ENCODE results near the gene STRAP. TPM values are rescaled to one million over a fixed set of nuclear protein-coding genes. Genes with fewer than 3 reads are reported as not detected.

STRAP gene
- total and polyA plus RNA-seq, 2 of the 8 experiments (the other 6 are each of a cell fraction or from before 2014, with no cell fraction given), result 107 to 251 TPM

- Histone ChIP-seq H3K79me2 (ENCODE audit: control insufficient read depth in 1 of 2, insufficient read depth in 2 of 2, low read length in 2 of 2) (no peaks in the 10 kb centered on the region), H4K8ac (ENCODE audit: extremely low read depth, insufficient read depth, low read length) (no peak overlapping the region), H2AFZ (ENCODE audit: low read length) (no peak overlapping the region), H2BK5ac (ENCODE audit: low read depth, low read length) (no peak overlapping the region), H3K23ac (ENCODE audit: insufficient read length) (no peak overlapping the region), H3K27ac (ENCODE audit: low read depth, low read length) (no peak overlapping the region), H3K27me3 (replicated peaks in 1 of 4; ENCODE audit: control insufficient read depth in 3 of 4, extremely low read depth in 1 of 4, insufficient read depth in 3 of 4, low read length in 3 of 4) (no peaks in the 10 kb centered on the region), H3K9ac (replicated peaks in 1 of 4; ENCODE audit: extremely low read depth in 1 of 4, low read depth in 3 of 4, low read length in 3 of 4) (no peak overlapping the region), H4K5ac (ENCODE audit: insufficient read length, low read depth, low read length) (no peak overlapping the region), H3K9me3 (ENCODE audit: insufficient read depth in 2 of 2, low read depth in 1 of 2, low read length in 1 of 2) (no peaks in the 10 kb centered on the region), H4K20me1 (replicated peaks in 1 of 2; ENCODE audit: control insufficient read depth in 1 of 2, insufficient read depth in 2 of 2, low read length in 2 of 2) (no peaks in the 10 kb centered on the region), H3K4me3 (ENCODE audit: extremely low read depth in 1 of 4, insufficient read depth in 2 of 4, low read depth in 3 of 4, low read length in 4 of 4) (no peak overlapping the region), H3K4me2 (ENCODE audit: insufficient read depth in 1 of 2, low read depth in 2 of 2, low read length in 2 of 2) (no peak overlapping the region), H2AK5ac (ENCODE audit: low read depth, low read length) (no peak overlapping the region), H2BK20ac (ENCODE audit: low read length) (no peak overlapping the region), H3K4ac (replicated peaks; ENCODE audit: insufficient read length, low read depth, low read length) (no peak overlapping the region), H3K56ac (replicated peaks; ENCODE audit: insufficient read length, low read depth, low read length) (no peak overlapping the region), H3K18ac (ENCODE audit: extremely low read depth, low read length) (no peak overlapping the region), H3K36me3 (ENCODE audit: control insufficient read depth in 2 of 4, insufficient read depth in 4 of 4, low read length in 3 of 4) (no peaks in the 10 kb centered on the region), H3K23me2 (ENCODE audit: low read depth, low read length) (no peaks in the 10 kb centered on the region), H3K79me1 (ENCODE audit: low read depth, low read length) (no peaks in the 10 kb centered on the region), H3K14ac (ENCODE audit: insufficient read length) (no peak overlapping the region), H3K4me1 (replicated peaks in 1 of 4; ENCODE audit: control insufficient read depth in 3 of 4, insufficient read depth in 4 of 4, low read length in 3 of 4) (no peaks in the 10 kb centered on the region), H2BK15ac (ENCODE audit: low read length) (no peak overlapping the region), H2BK120ac (replicated peaks; ENCODE audit: low read depth, low read length) (no peak overlapping the region), H4K91ac (replicated peaks; ENCODE audit: insufficient read length, low read length) (no peak overlapping the region), H2BK12ac (ENCODE audit: low read depth, low read length) (no peak overlapping the region)
- DNase-seq (ENCODE audit: low read depth in 1 of 2, low spot score in 2 of 2) (no peak), FAIRE-seq (no peak)
- CTCF ChIA-PET (ENCODE audit: partially characterized antibody), result interaction anchor here (1.3 kb wide), 1 partner anchor 319 kb away, joined by 5 read pairs; no protein-coding TSS in a partner anchor
- 86% methylated on average over 3 of the region's 3 CpGs; no CpG with 5 or more reads in 1 of the 2 experiments for WGBS, 2 experiments (ENCODE audit: extremely low coverage in 1 of 2, insufficient coverage in 1 of 2, insufficient read length in 1 of 2, insufficient replicate concordance in 2 of 2, low coverage in 1 of 2, low lambda C conversion rate in 2 of 2, missing lambda C conversion rate in 1 of 2)
- POLR2A ChIA-PET (ENCODE audit: partially characterized antibody), result no interaction called here
- TF ChIP-seq CHD1 (IDR thresholded peaks at IDR 0.05; ENCODE audit: low read depth, low read length) (no peak), RBBP5 (IDR thresholded peaks at IDR 0.05; ENCODE audit: borderline replicate concordance, low read depth, low read length) (no peak), ATF3 (IDR thresholded peaks at IDR 0.05; ENCODE audit: insufficient read depth, low read depth, low read length) (no peak), PHF8 (conservative IDR thresholded peaks at IDR 0.05; ENCODE audit: low read depth, low read length) (no peak), KDM5A (IDR thresholded peaks at IDR 0.05; ENCODE audit: low read length) (no peak), JUND (IDR thresholded peaks at IDR 0.05; ENCODE audit: low read length) (no peak), RNF2 (IDR thresholded peaks at IDR 0.05; ENCODE audit: borderline replicate concordance, low read depth, low read length, missing control alignments, poor library complexity, severe bottlenecking) (no peak), CREB1 (IDR thresholded peaks at IDR 0.05) (no peak), USF2 (IDR thresholded peaks at IDR 0.05; ENCODE audit: low read length) (no peak), CTBP2 (IDR thresholded peaks at IDR 0.05; ENCODE audit: borderline replicate concordance, insufficient read depth, insufficient read length, low read length) (no peak), YY1 (IDR thresholded peaks at IDR 0.05; ENCODE audit: low read depth, low read length) (no peak)
Measured at GRCh38 chr12:15851919-15852318, 30.3 kb upstream of the STRAP start.

Data from H1 (cell line).